WTC11 (cell line): ENCODE measurements around the gene AIP. TPM values are rescaled to one million over a fixed set of nuclear protein-coding genes. Genes with fewer than 3 reads are reported as not detected.

Experiments
- AR ChIP-seq: fragments of 250-450 bp; sonication (Bioruptor Pico); IDR thresholded peaks from 2 replicates; pipeline ENCODE4 v1.9.0; 2021; ENCODE audit warnings: mild to moderate bottlenecking
- ARID4B ChIP-seq: sonication (generic); formaldehyde crosslinking; IDR thresholded peaks from 2 replicates; pipeline ENCODE4 v1.8.0; 2023; ENCODE audit warnings: missing genetic modification reagents, mild to moderate bottlenecking, borderline replicate concordance
- CREM ChIP-seq: sonication (generic); formaldehyde crosslinking; IDR thresholded peaks from 2 replicates; pipeline ENCODE4 v1.8.1; 2022; ENCODE audit warnings: mild to moderate bottlenecking, missing genetic modification reagents, moderate library complexity
- E2F1 ChIP-seq: sonication (generic); formaldehyde crosslinking; IDR thresholded peaks from 2 replicates; pipeline ENCODE4 v1.8.0; 2022; ENCODE audit warnings: mild to moderate bottlenecking, missing genetic modification reagents
- FOXJ3 ChIP-seq: sonication (generic); formaldehyde crosslinking; IDR thresholded peaks from 2 replicates; pipeline ENCODE4 v1.9.0; 2021; ENCODE audit warnings: missing genetic modification reagents, mild to moderate bottlenecking, borderline replicate concordance
- HMGA2 ChIP-seq: fragments of 250-450 bp; sonication (Bioruptor Pico); IDR thresholded peaks from 2 replicates; pipeline ENCODE4 v1.4.0; 2021; ENCODE audit warnings: mild to moderate bottlenecking, moderate library complexity
- MYBL2 ChIP-seq: sonication (generic); formaldehyde crosslinking; IDR thresholded peaks from 2 replicates; pipeline ENCODE4 v1.8.1; 2023; ENCODE audit warnings: mild to moderate bottlenecking, moderate library complexity, missing genetic modification reagents
- NFE2L1 ChIP-seq: sonication (generic); formaldehyde crosslinking; IDR thresholded peaks from 2 replicates; pipeline ENCODE4 v1.8.1; 2023; ENCODE audit warnings: missing genetic modification reagents
- ZNF532 ChIP-seq: fragments of 250-450 bp; sonication (Bioruptor Pico); IDR thresholded peaks from 2 replicates; pipeline ENCODE4 v1.9.0; 2021; ENCODE audit warnings: mild to moderate bottlenecking, borderline replicate concordance
- microRNA-seq: library from miRNA; unstranded; fragments of <30 nt; microRNA quantifications from one replicate; pipeline ENCODE4 v1.2.0, GENCODE V29; 2022; ENCODE audit warnings: borderline number of aligned reads
- total RNA-seq: library from RNA; stranded (reverse); gene quantifications from 3 replicates; pipeline ENCODE4 v1.2.3, GENCODE V29; 2021

The AIP gene
- total RNA-seq, 1 experiment from 2014 or later: 32.8 TPM

- TF ChIP-seq AR (no peak), NFE2L1 (no peak), CREM (CRISPR knock-in tag) (no peak), MYBL2 (CRISPR knock-in tag) (no peak), HMGA2 (no peak), ZNF532 (no peak), FOXJ3 (CRISPR knock-in tag) (no peak), ARID4B (CRISPR knock-in tag) (no peak), E2F1 (CRISPR knock-in tag) (no peak)
These were observed 56.7 kb downstream of the AIP start (continued) for GRCh38 chr11:67539550-67539949.

Small RNA genes within 50 kb of the gene (microRNA-seq; reads per million reads assigned to microRNA genes)
- not detected for gene MIR6752

Other genes with a start within 250 kb of the AIP start
- 59.4 to 68.1 TPM (median 61.4 TPM) in 3 replicates for gene GRK2, start 216.6 kb upstream of the AIP start, total RNA-seq
- gene ANKRD13D, start 193.7 kb upstream of the AIP start, total RNA-seq: 36.8 to 55.5 TPM (median 42.4 TPM) in 3 replicates
- 34.8 to 43.4 TPM (median 42.3 TPM) in 3 replicates for gene SSH3, start 179.5 kb upstream of the AIP start, total RNA-seq
- gene POLD4, start 129.5 kb upstream of the AIP start, total RNA-seq: 30.3 to 38.3 TPM (median 37.7 TPM) in 3 replicates
- 0.48 to 0.92 TPM (median 0.92 TPM) in 3 replicates for gene CLCF1, start 109.4 kb upstream of the AIP start, total RNA-seq
- 25.7 to 45.5 TPM (median 26.7 TPM) in 3 replicates for gene RAD9A, start 91.0 kb upstream of the AIP start, total RNA-seq
- 220 to 222 TPM (median 221 TPM) in 3 replicates for gene PPP1CA, start 81.2 kb upstream of the AIP start, total RNA-seq
- 0.72 to 1.0 TPM (median 0.96 TPM) in 3 replicates for gene TBC1D10C, start 78.9 kb upstream of the AIP start, total RNA-seq
- 1.3 to 2.6 TPM (median 2.4 TPM) in 3 replicates for gene CARNS1, start 67.3 kb upstream of the AIP start, total RNA-seq
- gene RPS6KB2, start 54.5 kb upstream of the AIP start, total RNA-seq: 44.3 to 54.7 TPM (median 50.2 TPM) in 3 replicates
- gene PTPRCAP, start 45.3 kb upstream of the AIP start, total RNA-seq: 3.5 to 4.0 TPM (median 3.6 TPM) in 3 replicates
- 100 to 109 TPM (median 102 TPM) in 3 replicates for gene CORO1B, start 39.5 kb upstream of the AIP start, total RNA-seq
- gene GPR152, start 30.3 kb upstream of the AIP start, total RNA-seq: not detected in 3 replicates
- 0.09 to 0.23 TPM in 2 of 3 replicates, not detected in the other for gene CABP4, start 27.7 kb upstream of the AIP start, total RNA-seq
- gene TMEM134, start 13.8 kb upstream of the AIP start, total RNA-seq: 55.6 to 61.1 TPM (median 59.6 TPM) in 3 replicates
- 51.3 to 55.4 TPM (median 51.8 TPM) in 3 replicates for gene PITPNM1, start 22.3 kb downstream of the AIP start, total RNA-seq
- 47.6 to 53.1 TPM (median 52.5 TPM) in 3 replicates for gene CDK2AP2, start 25.1 kb downstream of the AIP start, total RNA-seq
- not detected in 3 replicates for gene CABP2, start 40.4 kb downstream of the AIP start, total RNA-seq
- gene GSTP1, start 100.8 kb downstream of the AIP start, total RNA-seq: 1,404 to 1,452 TPM (median 1,412 TPM) in 3 replicates
- 201 to 231 TPM (median 213 TPM) in 3 replicates for gene NDUFV1, start 123.9 kb downstream of the AIP start, total RNA-seq
- 7.6 to 8.3 TPM (median 7.8 TPM) in 3 replicates for gene NUDT8, start 146.9 kb downstream of the AIP start, total RNA-seq
- gene TBX10, start 156.7 kb downstream of the AIP start, total RNA-seq: 0.21 TPM in 1 of 3 replicates, not detected in the others
- gene ACY3, start 167.7 kb downstream of the AIP start, total RNA-seq: 0.27 TPM in 1 of 3 replicates, not detected in the others
- gene ALDH3B2, start 191.6 kb downstream of the AIP start, total RNA-seq: 0.13 to 0.30 TPM (median 0.30 TPM) in 3 replicates